NCI-H2029 treated with DMSO at 0.1 percent for 48 hours (cell line): ENCODE measurements around the gene SASH1.

Experiments used
- DNase-seq: peaks from one replicate; lab custom pipeline; 2025; lab: John Stamatoyannopoulos, UW

SASH1 gene

DNA sequence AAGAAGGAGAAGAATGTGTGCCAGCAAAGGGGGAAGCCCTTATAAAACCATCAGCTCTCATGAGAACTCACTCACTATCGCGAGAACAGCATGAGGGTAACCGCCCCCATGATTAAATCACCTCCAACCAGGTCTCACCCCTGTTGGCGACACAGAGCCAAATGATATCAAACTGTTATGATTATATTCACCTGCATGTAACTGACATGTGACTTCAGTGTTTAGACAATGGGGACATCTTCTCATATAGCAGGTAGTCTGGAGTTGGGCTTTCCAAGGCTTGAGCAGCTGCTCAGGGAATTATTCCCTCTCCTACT lies 115.2 kb downstream of the SASH1 start:
- no peak for DNase-seq

DNA sequence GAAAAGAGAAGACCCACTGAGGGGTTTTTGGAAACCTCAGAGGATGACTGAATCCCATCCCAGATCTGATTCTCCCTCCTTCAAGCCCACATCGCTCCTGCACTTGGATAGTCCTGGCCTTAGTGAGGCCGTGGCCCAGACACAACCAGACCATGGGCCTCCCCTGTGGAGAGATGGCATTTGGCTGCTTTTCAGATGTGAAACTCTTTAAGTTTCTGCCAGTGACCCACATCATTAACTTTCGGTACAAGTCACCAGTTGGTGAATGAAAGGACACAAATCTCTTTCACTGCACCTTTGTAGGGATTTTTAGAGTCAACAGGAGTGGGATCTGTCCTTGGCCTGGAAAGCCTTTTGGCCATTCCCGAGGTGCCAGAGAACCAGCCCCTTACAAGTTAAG lies 116.6 kb downstream of the SASH1 start:
- no peak for DNase-seq

DNA sequence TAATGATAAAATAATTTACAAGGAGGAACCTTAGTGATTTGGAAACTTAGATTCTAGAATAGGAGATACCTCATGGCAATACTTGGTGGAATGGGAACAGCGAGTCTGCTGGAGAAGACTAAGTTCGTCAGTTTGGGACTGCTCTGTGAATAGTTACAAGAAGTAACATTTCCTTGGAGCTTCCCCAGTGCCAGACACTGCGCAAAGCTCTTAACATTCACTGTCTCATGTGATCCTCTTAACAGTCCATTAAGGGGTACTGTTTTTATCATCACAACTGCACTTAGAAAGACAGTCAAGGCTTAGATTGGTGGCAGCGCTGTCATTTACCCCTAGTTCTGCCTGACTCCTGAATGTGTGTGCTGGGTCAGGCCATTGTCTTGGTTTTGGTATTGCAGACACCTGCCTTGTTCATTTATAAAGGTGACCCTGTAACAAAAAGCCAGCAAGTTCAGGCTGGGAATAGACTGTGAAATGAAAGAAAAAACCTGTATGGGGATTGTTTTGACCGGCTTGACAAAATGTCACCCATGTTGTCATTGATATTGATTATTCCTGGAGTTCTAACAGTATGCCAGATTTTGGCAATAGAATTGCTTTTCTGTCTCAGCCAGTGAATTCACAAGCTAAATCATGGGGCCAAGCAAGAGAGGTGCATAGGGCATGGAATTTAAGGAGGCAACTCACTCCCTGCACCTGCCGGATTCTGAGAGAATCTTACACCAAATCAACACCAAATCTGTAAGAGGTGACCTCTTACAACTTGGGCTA lies 118.4 kb downstream of the SASH1 start:
- DNase-seq = no peak

DNA sequence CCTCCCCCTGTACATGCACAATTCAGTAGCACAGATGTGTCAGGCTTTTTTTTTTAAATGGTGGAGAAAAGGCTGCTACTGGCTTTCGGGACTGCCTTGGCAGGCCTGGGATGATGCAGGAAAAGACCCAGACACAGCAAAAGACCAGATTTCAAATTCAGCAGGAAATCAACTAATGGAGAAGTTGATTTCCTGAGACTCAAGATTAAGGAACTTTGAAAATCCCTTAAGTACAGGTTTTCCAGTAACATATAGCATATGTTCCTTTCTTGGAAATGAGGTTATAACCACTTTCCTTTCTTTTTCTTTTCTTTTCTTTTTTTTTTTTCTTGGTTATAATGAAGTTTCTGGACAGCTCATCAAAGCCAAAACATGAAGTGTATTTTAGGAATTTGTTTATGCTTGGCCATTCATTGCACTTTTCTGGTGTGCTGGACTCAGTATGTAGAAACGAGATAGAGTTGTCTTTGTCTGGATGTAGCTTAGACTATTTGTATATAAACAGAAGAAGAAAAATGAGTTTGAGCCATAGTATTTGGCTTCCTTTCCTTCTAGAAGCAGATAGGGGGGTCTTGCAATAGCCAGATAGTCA lies 119.4 kb downstream of the SASH1 start:
- DNase-seq = no peak

DNA sequence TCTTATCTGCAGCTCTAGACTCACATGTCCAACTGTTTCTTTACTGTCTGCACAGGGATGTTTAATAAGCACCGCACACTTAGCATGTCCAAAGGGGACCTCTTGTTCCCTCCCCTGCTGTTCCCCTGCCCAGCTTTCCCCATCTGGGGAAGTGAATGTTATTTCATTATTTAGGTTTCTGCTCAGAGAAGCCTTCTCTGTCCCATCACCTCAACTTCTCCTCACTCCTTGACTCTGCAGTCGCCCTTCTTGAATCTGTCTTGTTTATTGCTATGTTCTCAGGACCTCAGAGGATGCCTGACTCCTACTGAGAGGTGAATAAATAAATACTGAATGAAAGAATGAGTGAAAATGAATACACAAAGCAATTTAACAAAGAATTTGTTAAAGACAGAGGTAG lies 121.0 kb downstream of the SASH1 start:
- DNase-seq = no peak

DNA sequence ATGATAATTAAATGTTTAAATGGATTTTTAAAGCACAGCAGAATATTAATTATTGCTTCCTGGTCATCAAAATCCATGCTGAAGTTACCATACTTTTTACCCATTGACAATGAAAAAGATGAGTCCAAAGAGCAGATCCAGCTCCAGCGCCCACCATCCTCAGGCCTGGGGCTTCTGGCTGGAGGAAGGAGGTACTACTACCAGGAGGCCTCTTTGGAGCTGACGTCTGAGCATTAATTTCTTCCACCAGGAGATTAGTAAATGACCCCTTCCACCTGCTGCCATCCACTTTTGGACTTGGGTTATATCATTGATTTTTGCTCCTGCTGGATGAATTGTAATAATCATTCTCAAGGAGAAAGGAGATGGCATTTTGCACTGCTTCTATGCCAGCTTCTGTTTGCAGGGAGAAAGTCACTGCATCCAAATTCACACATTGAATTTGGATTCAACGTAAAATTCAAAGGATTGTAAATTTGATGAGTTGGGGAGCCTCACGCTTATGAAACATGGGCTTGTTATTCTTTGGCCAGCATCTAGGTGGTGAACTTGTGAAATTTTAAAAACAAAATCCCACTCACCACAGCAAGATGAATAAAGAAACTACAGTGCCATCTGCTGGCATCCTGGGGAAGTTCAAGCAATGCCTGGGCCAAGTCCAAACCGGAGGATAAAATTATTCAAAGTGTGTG lies 121.8 kb downstream of the SASH1 start:
- peak; percentile 5 for DNase-seq

DNA sequence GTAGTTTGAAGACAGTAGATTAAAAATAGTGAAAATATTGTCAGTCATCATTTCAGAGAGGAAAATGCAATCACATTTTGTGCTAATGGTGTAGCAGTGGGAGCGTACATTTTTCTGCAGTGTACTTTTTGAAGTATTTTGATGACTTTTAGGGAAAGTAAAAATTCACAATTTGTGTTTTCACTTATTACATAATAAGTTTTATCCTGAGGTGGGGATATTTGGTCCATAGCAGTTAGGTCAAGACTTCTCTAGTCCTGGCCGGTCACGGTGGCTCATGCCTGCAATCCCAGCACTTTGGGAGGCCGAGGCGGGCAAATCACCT lies 122.3 kb downstream of the SASH1 start:
- no peak for DNase-seq

DNA sequence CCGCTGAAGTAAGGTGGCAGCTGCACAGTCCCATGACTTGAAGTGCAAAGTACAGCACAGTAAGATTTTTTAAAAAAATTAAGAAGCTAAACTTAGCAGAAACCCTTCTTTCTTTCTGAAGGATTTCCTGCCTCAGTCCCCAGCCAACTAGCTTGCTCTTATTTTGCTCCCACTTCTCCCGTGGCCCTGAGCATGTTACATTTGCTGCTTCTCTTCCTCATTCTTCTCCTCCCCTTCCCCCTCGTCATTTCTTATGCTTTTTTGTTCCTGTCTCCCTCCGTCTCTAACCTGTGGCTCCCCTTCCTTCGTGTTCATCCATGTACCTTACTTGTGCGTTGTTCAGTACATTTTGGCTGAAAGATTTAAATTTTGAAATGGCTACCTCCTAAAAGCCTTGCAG lies 123.0 kb downstream of the SASH1 start:
- no peak for DNase-seq

DNA sequence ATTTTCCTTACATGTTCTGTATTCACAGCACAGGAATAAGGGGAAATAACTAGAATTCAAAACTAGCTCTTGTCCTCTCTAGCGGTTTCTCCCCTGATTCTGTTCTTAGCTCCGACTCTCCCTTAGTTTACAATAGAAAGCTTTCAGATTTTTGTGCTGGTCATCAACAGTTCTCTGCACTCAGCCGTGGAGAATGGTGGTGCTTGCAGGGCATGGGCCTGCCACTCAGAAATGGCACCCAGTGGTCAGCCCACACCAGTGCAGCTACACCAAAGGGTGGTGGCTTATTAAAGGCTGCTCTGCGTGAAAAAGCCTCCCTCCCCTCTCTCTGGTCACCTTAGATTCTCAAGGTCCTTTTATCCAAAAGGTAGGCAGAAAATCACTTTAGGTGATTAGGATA lies 123.5 kb downstream of the SASH1 start:
- DNase-seq = no peak

DNA sequence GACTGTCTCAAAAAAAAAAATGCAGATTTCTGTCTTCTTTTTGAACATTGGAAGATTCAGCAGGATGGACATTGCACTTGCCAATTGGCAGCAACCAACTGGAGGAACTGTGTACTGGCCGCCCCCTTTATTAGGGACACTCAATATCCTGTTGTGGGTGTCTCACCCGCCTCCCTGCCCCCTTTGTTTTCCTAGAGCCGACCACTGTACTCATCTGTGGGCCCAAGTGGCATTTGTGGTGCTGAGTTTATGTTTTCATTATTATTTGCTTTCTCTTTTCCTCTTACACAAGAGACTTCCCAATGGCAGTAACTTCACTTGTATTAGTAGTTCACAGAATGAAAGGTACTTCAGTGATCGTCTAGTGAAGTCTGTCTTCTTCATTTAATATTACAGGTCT lies 125.3 kb downstream of the SASH1 start:
- no peak for DNase-seq

DNA sequence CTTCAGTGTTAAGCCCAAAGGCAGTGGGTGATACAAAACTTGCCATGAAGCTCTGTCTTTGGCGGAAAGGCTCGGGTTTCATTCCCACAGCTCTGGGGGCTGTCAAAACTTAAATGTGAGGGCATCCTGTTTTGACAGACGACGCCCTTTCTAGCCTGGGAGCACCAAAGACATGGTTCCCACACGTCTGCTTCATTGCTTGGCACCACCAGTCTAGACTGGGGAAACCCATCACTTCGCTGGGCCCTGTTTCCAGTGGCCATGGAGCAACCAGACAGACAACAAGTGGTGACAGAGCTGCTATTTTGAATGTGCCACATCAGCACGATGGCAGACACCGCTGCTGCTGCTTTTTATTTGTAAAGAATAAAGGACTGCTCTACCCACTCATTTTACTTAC lies 127.5 kb downstream of the SASH1 start:
- DNase-seq = no peak

DNA sequence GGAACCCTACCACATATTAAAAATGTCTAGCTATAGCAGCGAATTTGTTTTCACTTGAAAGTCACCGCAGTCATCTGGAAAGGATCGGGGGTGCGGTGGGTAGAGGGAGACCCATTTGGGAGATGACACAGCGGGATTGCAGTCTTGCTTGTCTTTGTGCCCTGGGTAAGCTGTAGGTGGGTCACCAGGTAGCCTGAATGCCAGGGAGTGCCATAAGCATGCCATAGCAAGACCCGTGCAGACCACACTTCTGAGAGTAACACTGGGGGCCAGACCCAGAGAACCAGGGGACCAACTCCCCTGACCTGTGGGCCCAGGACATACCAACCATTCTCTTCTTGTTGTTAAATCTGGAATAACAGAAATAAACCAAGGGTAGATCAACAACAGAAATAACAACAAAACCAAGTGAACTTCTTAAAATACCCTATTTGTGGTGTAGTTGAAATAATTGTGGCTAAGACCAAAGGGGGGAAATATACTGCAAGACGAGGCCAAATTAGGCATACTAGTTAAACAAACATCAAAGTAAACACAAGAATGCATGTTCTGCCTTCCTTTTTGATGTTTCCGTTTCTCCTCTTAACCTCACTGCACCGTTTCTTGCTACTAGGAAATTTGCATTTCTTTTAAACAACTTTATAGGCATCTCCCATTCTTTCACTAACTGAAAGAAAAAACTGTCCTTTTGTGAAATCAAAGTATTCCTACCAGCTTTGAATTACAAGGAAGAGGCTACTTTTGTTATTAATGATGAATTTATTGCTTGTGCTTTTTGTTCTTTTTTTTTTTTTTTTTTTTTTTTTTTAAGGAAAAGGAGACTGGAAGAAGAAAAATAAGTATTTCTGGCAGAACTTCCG lies 128.2 kb downstream of the SASH1 start:
- no peak for DNase-seq

DNA sequence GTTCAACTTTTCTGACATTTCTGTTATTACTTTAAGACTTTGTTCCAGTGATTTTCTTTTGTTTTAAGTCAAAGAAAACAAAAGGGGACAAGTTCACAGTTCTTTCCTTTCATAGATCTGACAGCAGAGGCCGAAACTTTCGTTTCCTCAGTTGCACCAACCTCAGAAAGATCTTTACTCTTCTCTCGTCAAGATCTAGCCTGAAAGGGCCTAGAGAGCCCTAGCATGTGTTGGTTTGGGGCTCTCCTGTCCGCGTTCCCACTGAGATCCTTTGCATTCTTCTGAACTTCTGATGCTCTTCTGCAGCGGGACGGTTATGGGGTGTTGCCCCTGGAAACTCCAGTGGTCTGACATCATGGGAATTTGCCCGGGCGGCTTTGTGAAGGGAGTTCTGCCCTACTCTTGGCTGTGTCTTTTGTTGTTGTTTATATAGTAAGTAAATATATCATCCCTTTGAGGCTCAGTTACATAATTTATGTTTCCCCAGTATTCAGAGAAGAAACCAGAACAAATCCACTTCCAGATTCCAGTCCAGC lies 129.1 kb downstream of the SASH1 start:
- DNase-seq = no peak

DNA sequence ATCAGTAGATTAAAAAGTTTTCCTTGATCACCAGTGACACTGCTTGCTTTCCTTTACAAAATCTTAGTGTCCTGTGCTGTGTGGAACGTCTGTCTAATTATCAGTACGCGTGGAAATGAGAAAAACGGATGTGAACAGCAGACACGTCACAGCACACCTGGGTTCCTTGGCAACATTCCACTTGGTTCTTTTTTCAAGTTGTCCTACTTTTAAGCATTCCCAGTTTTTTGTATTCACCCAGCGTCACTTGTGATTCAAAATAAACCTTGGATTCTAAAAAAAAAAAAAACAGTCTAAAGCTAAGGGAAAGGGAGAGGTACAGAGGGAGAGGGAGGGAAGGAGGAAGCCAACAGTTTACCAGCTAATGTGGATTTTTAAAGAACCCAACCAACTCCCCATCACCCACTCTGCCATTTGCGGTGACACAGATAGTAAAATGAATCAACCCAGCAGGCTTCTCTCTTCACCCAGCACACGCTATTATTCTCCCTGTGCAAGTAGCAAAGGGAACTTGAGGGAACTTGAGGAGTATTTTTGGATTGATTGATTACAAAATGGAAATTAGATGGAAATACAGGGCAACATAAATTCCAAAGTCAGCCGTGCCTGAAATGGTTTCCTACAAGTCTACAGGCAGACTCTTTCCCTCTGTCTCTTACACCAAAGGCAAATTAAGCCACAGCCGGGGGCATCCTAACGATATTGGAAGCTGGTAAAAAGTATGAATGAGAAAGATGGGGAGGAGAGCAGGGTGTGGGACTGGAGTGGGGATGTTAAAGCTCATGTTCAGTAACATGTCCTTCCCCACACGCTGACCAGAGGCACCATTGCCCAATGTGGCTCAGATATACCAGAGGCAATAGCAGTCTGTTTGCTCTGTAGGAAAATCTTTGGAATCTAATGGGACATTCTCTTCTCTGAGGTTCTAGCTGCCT lies 129.8 kb downstream of the SASH1 start:
- DNase-seq = no peak

DNA sequence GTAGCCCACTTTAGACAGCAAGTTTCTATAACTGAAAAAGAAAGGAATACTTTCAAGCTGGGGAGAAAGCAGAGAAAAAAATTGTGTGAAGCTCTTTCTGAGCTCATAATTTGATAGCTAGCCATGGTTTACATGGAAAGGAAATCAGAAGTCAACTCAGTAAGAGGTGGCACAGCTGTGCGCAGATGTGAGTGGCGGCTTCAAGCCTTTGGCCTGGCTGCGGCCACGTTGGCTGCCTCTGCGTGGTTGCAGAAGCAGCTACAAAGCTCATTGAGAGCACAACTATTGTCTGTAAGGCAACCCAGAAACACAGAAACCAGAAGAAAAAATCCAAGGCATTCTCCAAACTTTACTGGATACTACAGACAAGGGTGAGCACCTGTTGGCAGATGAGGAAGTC lies 136.9 kb downstream of the SASH1 start:
- no peak for DNase-seq

DNA sequence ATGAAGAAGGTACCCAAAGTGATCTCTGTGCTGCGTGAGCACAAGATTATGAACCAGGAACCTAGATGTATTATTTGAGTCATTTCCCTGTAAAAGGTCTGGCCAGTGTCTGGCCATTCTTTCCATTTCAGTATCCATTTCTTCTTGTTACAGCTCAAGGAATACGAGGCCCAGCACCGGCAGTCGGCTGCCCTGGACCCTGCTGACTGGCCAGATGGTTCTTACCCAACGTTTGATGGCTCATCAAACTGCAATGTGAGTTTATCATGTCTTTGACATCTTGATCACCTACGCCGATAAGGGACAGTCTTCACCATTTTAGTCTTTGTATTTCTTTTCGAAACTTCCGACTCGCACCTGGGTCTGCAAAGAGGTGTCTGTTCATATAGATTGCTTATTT lies 144.8 kb downstream of the SASH1 start:
- no peak for DNase-seq

DNA sequence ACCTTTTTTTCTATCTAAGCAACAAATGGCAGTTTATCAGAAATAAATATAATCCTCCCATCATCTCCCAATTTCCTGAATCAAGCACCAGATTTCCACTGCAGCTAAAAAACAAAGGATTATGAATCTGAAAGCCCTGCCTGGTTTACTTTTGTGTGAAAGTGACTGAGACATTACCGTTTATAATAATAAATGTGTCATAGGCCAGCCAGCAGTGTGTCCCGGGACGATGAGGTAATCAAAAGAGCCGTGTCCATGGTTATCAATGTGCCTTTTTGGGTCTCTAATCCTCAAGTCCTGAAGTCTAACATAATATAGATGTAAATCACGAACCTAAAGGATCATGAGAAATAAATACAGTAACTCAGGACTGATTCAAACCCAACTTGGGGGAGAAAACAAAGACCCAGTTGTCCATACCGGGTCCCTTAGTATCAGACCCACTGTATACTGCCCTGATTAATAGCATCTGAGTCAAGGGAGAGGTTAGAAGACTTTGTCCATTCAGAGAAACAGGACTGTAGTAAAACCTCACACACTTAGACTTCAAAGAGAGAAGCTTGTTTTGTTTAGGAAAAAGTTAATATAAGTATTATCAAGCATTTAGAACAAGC lies 149.1 kb downstream of the SASH1 start:
- DNase-seq = no peak

DNA sequence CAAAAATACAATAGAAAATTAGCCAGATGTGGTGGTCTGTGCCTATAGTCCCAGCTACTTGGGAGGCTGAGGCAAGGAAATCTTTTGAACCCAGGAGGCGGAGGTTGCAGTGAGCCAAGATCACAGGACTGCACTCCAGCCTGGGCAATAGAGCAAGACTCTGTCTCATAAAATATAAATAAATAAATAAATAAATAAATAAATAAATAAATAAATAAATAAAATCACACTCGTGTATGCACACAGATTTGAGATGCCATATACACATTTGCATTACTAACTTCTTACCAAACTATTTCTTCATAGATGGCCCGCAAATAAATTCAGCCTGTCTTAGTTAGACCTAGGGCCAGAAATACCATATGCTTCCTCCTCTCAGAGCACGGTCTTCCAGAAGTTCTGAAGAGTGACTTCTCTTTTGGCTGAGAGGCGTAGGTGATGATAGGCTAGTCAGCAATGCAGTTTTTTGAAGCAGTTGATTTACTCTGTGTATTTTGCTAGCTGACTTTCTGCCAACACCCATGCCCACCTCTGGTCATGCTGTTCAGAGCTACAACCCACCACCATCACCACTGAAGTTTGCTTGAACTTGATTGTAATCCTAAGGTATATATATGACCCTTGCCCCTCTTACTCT lies 150.1 kb downstream of the SASH1 start:
- DNase-seq = no peak

DNA sequence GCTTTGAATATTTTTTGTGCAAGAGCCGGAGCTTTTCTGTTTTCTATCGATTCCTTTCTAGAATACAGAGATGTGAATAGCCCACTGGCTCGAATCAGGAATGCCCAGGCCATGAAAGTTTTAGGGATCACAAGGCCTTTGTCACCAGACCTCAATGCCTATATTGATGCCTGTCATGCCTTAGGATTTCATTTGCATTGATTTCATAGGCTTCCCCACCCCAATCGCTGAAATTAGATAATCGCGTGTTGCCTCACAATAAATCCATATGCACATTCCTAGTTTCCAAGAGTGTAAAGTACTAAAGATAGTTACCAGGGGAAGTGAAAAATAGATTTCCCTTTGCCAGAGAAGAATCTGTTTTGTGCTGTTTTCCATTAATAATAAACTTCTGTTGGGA lies 150.8 kb downstream of the SASH1 start:
- no peak for DNase-seq

DNA sequence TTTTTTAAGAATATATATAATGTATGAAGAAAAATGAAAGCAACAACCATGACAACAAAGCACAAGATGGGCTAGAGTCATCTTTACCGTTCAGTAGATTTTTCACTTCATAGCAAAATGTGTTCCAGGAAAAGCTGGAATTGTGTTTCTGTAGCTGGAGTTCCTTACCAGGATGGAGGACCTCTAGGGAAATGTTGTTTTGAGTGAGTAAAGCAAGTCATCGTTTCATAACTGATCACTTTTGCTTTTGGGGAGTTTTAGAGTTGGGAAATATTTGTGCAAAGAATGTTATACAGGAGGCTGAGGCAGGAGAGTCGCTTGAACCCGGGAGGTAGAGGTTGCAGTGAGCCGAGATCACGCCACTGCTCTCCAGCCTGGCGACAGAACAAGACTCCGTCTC lies 151.6 kb downstream of the SASH1 start:
- DNase-seq = no peak

DNA sequence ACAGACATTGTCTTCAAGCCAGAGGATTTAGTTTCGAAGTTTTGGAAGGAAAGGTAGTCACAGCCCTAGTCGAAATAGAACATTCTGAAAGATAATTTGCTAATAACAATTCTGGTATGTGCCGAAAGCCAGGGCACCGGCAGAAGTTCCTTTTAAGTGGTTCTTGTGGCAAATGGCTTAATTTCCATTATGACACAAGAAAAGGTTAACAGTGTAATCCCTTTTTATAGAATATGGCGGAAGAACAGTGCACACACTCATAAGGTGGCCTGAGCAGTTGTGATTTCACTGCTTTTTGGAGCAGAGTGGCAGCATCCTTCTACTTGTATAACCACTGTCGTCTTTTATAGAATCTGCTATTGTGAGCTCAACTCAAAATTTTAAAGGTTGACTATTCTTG lies 152.4 kb downstream of the SASH1 start:
- no peak for DNase-seq
